Liver (tissue), 3 donors: ENCODE measurements around the gene SORD.
"Not testable (repeated sequence)": the region's sequence is repeated elsewhere in the genome, so short reads cannot be mapped to it uniquely, and the experiment has no call there.

ENCODE experiments used
- RAD21 ChIP-seq, 2 donors: IDR thresholded peaks; 2 replicates each; pipeline ENCODE4 v1.6.1; 2016; ENCODE audit warnings: antibody characterized with exemption in 2 of 2, mild to moderate bottlenecking in 2 of 2
- SP1 ChIP-seq: IDR thresholded peaks from 2 replicates; pipeline ENCODE4 v1.6.1; 2018; ENCODE audit warnings: antibody characterized with exemption, mild to moderate bottlenecking
- YY1 ChIP-seq: IDR thresholded peaks from 2 replicates; pipeline ENCODE4 v1.6.1; 2016; ENCODE audit warnings: antibody characterized with exemption, mild to moderate bottlenecking
- TF ChIP-seq, protein P1 (sequence below): fragments of 150-350 bp; IDR thresholded peaks from 2 replicates; pipeline ENCODE4 v1.5.1; 2017; ENCODE audit warnings: improper control_type of control experiment, low read depth, low read length; ENCODE audit not compliant: missing input control
- TF ChIP-seq, protein P2 (sequence below): IDR thresholded peaks from 2 replicates; pipeline ENCODE4 v1.6.1; 2016; ENCODE audit warnings: antibody characterized with exemption
- TF ChIP-seq, protein P3 (sequence below): IDR thresholded peaks from 2 replicates; pipeline ENCODE4 v1.6.1; 2016; ENCODE audit warnings: antibody characterized with exemption, mild to moderate bottlenecking
- TF ChIP-seq, protein P4 (sequence below): IDR thresholded peaks from 2 replicates; pipeline ENCODE4 v1.6.1; 2016; ENCODE audit warnings: antibody characterized with exemption
- donor health status: healthy.
- donor health status: healthy.

DNA sequence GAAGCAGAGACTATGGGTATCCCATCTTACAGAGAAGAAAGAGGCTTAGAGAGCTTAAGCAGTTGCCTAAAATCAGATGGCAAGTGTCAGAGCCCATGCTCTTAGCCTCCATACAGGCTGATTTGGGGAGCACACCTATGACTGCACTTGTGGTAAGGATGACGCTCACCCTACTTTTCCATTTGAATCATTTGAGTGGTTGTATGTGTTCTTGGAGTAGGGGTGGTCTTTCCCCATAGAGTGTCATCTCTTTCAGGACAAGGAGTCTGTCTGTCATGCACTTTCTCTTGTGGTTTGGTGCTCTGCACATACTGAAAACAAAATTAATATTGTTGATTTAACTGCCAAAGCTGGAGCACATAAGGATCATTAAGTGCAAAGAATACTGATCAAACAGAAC is 35.3 kb upstream of the SORD start:
- TF ChIP-seq, protein P1, sequence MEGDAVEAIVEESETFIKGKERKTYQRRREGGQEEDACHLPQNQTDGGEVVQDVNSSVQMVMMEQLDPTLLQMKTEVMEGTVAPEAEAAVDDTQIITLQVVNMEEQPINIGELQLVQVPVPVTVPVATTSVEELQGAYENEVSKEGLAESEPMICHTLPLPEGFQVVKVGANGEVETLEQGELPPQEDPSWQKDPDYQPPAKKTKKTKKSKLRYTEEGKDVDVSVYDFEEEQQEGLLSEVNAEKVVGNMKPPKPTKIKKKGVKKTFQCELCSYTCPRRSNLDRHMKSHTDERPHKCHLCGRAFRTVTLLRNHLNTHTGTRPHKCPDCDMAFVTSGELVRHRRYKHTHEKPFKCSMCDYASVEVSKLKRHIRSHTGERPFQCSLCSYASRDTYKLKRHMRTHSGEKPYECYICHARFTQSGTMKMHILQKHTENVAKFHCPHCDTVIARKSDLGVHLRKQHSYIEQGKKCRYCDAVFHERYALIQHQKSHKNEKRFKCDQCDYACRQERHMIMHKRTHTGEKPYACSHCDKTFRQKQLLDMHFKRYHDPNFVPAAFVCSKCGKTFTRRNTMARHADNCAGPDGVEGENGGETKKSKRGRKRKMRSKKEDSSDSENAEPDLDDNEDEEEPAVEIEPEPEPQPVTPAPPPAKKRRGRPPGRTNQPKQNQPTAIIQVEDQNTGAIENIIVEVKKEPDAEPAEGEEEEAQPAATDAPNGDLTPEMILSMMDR = not testable (repeated sequence)
- not testable (repeated sequence) for TF ChIP-seq SP1; RAD21 (IDR thresholded peaks at IDR 0.05); YY1
- TF ChIP-seq, protein P2, sequence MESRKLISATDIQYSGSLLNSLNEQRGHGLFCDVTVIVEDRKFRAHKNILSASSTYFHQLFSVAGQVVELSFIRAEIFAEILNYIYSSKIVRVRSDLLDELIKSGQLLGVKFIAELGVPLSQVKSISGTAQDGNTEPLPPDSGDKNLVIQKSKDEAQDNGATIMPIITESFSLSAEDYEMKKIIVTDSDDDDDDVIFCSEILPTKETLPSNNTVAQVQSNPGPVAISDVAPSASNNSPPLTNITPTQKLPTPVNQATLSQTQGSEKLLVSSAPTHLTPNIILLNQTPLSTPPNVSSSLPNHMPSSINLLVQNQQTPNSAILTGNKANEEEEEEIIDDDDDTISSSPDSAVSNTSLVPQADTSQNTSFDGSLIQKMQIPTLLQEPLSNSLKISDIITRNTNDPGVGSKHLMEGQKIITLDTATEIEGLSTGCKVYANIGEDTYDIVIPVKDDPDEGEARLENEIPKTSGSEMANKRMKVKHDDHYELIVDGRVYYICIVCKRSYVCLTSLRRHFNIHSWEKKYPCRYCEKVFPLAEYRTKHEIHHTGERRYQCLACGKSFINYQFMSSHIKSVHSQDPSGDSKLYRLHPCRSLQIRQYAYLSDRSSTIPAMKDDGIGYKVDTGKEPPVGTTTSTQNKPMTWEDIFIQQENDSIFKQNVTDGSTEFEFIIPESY = not testable (repeated sequence)
- TF ChIP-seq, protein P3, sequence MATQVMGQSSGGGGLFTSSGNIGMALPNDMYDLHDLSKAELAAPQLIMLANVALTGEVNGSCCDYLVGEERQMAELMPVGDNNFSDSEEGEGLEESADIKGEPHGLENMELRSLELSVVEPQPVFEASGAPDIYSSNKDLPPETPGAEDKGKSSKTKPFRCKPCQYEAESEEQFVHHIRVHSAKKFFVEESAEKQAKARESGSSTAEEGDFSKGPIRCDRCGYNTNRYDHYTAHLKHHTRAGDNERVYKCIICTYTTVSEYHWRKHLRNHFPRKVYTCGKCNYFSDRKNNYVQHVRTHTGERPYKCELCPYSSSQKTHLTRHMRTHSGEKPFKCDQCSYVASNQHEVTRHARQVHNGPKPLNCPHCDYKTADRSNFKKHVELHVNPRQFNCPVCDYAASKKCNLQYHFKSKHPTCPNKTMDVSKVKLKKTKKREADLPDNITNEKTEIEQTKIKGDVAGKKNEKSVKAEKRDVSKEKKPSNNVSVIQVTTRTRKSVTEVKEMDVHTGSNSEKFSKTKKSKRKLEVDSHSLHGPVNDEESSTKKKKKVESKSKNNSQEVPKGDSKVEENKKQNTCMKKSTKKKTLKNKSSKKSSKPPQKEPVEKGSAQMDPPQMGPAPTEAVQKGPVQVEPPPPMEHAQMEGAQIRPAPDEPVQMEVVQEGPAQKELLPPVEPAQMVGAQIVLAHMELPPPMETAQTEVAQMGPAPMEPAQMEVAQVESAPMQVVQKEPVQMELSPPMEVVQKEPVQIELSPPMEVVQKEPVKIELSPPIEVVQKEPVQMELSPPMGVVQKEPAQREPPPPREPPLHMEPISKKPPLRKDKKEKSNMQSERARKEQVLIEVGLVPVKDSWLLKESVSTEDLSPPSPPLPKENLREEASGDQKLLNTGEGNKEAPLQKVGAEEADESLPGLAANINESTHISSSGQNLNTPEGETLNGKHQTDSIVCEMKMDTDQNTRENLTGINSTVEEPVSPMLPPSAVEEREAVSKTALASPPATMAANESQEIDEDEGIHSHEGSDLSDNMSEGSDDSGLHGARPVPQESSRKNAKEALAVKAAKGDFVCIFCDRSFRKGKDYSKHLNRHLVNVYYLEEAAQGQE = not testable (repeated sequence)
- TF ChIP-seq, protein P4, sequence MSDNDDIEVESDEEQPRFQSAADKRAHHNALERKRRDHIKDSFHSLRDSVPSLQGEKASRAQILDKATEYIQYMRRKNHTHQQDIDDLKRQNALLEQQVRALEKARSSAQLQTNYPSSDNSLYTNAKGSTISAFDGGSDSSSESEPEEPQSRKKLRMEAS = not testable (repeated sequence)
